Endothelial cell of umbilical vein (primary cell): ENCODE results near the gene PABPN1. TPM values are rescaled to one million over a fixed set of nuclear protein-coding genes. Genes with fewer than 3 reads are reported as not detected.
A peak's percentile ranks its signal among the peaks of the same experiment; 100 is the strongest.

Source experiments
- BruUV-seq: library from RNA; stranded (reverse); fragments of 400-500 nt; replicated peaks from 2 replicates; lab custom pipeline; 2021; lab: Mats Ljungman, UMichigan
- CTCF ChIA-PET: fragments of 300-600, 350-600 bp; sonication (Branson Sonifier 250); formaldehyde crosslinking; loops from one replicate; lab custom pipeline; 2021; ENCODE audit warnings: antibody characterized with exemption, inconsistent platforms; lab: Charles Lee
- POLR2A ChIA-PET: fragments of 300-600, 350-600 bp; sonication (Branson Sonifier 250); formaldehyde crosslinking; loops from one replicate; lab custom pipeline; 2021; ENCODE audit warnings: antibody characterized with exemption, inconsistent platforms; lab: Charles Lee
- DNase-seq: peaks from one replicate; pipeline ENCODE4 v3.0.0-alpha.2; 2011; ENCODE audit warnings: low read depth, low spot score
- FAIRE-seq: peaks from 2 replicates; lab custom pipeline; 2011; peaks lifted over from hg19 to GRCh38; lab: Jason Lieb, UNC
- H2AFZ ChIP-seq: 2 replicates; pipeline ENCODE4 v1.6.0; 2012; ENCODE audit warnings: low read depth, low read length, control low read depth, inconsistent platforms
- H3K27ac ChIP-seq: 2 replicates; pipeline ENCODE4 v1.5.1; 2011; ENCODE audit warnings: low read depth, mild to moderate bottlenecking, control low read depth, low read length, moderate library complexity; ENCODE audit not compliant: insufficient read depth
- H3K27me3 ChIP-seq, 2 experiments: 2 replicates each; pipeline versions ENCODE4 v1.6.0 to v1.6.1; 2011; ENCODE audit warnings: low read length in 2 of 2, mixed read lengths in 1 of 2; ENCODE audit not compliant: control insufficient read depth in 2 of 2, insufficient read depth in 2 of 2
- H3K36me3 ChIP-seq, 2 experiments: 2 replicates in 1 of 2; 3 replicates in 1 of 2; pipeline ENCODE4 v1.5.1; 2011; ENCODE audit warnings: low read length in 2 of 2, mild to moderate bottlenecking in 1 of 2, moderate library complexity in 1 of 2; ENCODE audit not compliant: control insufficient read depth in 2 of 2, insufficient read depth in 2 of 2; ENCODE audit errors: extremely low read depth in 1 of 2
- H3K4me1 ChIP-seq: 3 replicates; pipeline ENCODE4 v1.5.1; 2011; ENCODE audit warnings: mild to moderate bottlenecking, low read length; ENCODE audit not compliant: control insufficient read depth, insufficient read depth; ENCODE audit errors: extremely low read depth
- H3K4me2 ChIP-seq: 2 replicates; pipeline ENCODE4 v1.6.1; 2011; ENCODE audit warnings: low read length, control low read depth, mixed read lengths; ENCODE audit not compliant: insufficient read depth
- H3K4me3 ChIP-seq, 3 experiments: fragments of 200-600 bp in 1 of 3; sonication (generic), shearing (Covaris generic) in 1 of 3; replicated peaks in 1 of 3; 2 replicates each; pipeline ENCODE4 v1.5.1; 2011 to 2016; ENCODE audit warnings: control low read depth in 3 of 3, low read length in 3 of 3, mild to moderate bottlenecking in 2 of 3, inconsistent platforms in 1 of 3, low read depth in 1 of 3, moderate library complexity in 1 of 3; ENCODE audit not compliant: insufficient read depth in 1 of 3
- H3K79me2 ChIP-seq: 2 replicates; pipeline ENCODE4 v1.6.0; 2012; ENCODE audit warnings: low read length, inconsistent platforms; ENCODE audit not compliant: control insufficient read depth, insufficient read depth
- H3K9ac ChIP-seq: replicated peaks from 2 replicates; pipeline ENCODE3; 2011; ENCODE audit warnings: low read length, control low read depth; ENCODE audit not compliant: insufficient read depth; ENCODE audit errors: extremely low read depth
- H3K9me1 ChIP-seq: replicated peaks from 3 replicates; pipeline ENCODE4 v1.6.0; 2011; ENCODE audit warnings: mild to moderate bottlenecking, low read length; ENCODE audit not compliant: control insufficient read depth, insufficient read depth; ENCODE audit errors: extremely low read depth
- H3K9me3 ChIP-seq: replicated peaks from 2 replicates; pipeline ENCODE4 v1.5.1; 2012; ENCODE audit warnings: low read length, inconsistent platforms; ENCODE audit not compliant: control insufficient read depth, insufficient read depth
- H4K20me1 ChIP-seq: replicated peaks from 2 replicates; pipeline ENCODE3; 2011; ENCODE audit warnings: mild to moderate bottlenecking, low read length; ENCODE audit not compliant: control insufficient read depth, insufficient read depth; ENCODE audit errors: extremely low read depth
- EZH2 ChIP-seq: IDR thresholded peaks from 2 replicates; pipeline ENCODE4 v1.6.1; 2012; ENCODE audit warnings: borderline replicate concordance, low read depth, mild to moderate bottlenecking, moderate library complexity, low read length, inconsistent platforms; ENCODE audit not compliant: severe bottlenecking
- GATA2 ChIP-seq: IDR thresholded peaks from 2 replicates; pipeline ENCODE4 v1.7.0; 2011; ENCODE audit warnings: low read depth, mild to moderate bottlenecking, moderate library complexity, mixed read lengths, low read length; ENCODE audit not compliant: insufficient read length, insufficient read depth
- POLR2AphosphoS5 ChIP-seq: IDR thresholded peaks from 2 replicates; pipeline ENCODE4 v1.6.1; 2012; ENCODE audit warnings: low read depth, mild to moderate bottlenecking, control low read depth, low read length, moderate library complexity; ENCODE audit not compliant: insufficient read depth
- dilution Hi-C: fragments of 300-500 bp; cut with MboI; formaldehyde crosslinking; loops from one replicate; pipeline ENCODE4 v1.15.0; 2019; ENCODE audit warnings: low sequenced_read_pairs; ENCODE audit not compliant: extremely low pct_ligation_motif_present
- intact Hi-C: fragments of 100-400 bp; cut with micrococcal nuclease; formaldehyde crosslinking; loops from one replicate; pipeline ENCODE4 v1.10.0; 2022
- polyA plus RNA-seq, 4 experiments: library from polyadenylated mRNA; depleted of rRNA in 3 of 4; stranded (reverse) in 3 of 4; unstranded in 1 of 4; fragments of >200 nt; gene quantifications; 2 replicates each; pipeline versions ENCODE4 v1.2.1 to v1.2.3, GENCODE V29; 2011 to 2012; ENCODE audit warnings: missing spikeins in 1 of 4
- total RNA-seq: library from RNA; stranded (reverse); gene quantifications from 2 replicates; pipeline ENCODE4 v1.2.3, GENCODE V29; 2021
- TF ChIP-seq, protein P1 (sequence below), 2 donors: IDR thresholded peaks; 1 replicate in 1 of 2; 2 replicates in 1 of 2; pipeline ENCODE4 v1.5.1; 2011; ENCODE audit warnings: low read length in 2 of 2, mild to moderate bottlenecking in 2 of 2, moderate library complexity in 2 of 2, control low read depth in 1 of 2, inconsistent platforms in 1 of 2, low read depth in 1 of 2; ENCODE audit not compliant: insufficient read depth in 1 of 2; ENCODE audit errors: extremely low read depth in 1 of 2

PABPN1 gene
- total and polyA plus RNA-seq, 2 donors (not counting 3 experiments of a cell fraction or from before 2014, with no cell fraction given), result 231 TPM

- no peaks in the 10 kb centered on the region for H3K9me3 ChIP-seq
- no peaks in the 10 kb centered on the region for H3K9me1 ChIP-seq
- CTCF ChIA-PET, result no interaction called here
- no peak overlapping the region for H3K27ac ChIP-seq
- no peaks in the 10 kb centered on the region for H4K20me1 ChIP-seq
- no peaks in the 10 kb centered on the region for H3K4me1 ChIP-seq
- H3K4me3 ChIP-seq, result no peak overlapping the region
- FAIRE-seq, result no peak
- H3K36me3 ChIP-seq, result no peaks in the 10 kb centered on the region
- intact Hi-C loops (no loop called here), dilution Hi-C loops (no loop called here)
- POLR2A ChIA-PET, result no interaction called here
- TF ChIP-seq GATA2 (no peak), EZH2 (peak; percentile 37)
- H3K4me2 ChIP-seq, result no peak overlapping the region
- H2AFZ ChIP-seq, result no peak overlapping the region
- no TSS peak for BruUV-seq
- DNase-seq, result no peak
- H3K79me2 ChIP-seq, result no peaks in the 10 kb centered on the region
- H3K9ac ChIP-seq, result no peak overlapping the region
- H3K27me3 ChIP-seq, result peaks cover 42 to 47% of the 10 kb centered on the region in 2 experiments
These were observed 43.1 kb downstream of the PABPN1 start for GRCh38 chr14:23364164-23365035.

GRCh38 chr14:23365036-23365731 lies 43.9 kb downstream of the PABPN1 start, which contains the start of gene EFS:
Gene EFS (minus strand): TSS chr14:23365172. CDS start chr14:23365025, 147 bp downstream.
- dilution Hi-C loops (no loop called here), intact Hi-C loops (no loop called here)
- Histone ChIP-seq H2AFZ (no peak within 1 kb of the TSS), H4K20me1 (no peaks in the 10 kb centered on the region), H3K36me3 (no peaks in the 10 kb centered on the region), H3K4me3 (no peak within 1 kb of the TSS), H3K4me1 (no peaks in the 10 kb centered on the region), H3K4me2 (no peak within 1 kb of the TSS), H3K27ac (no peak within 1 kb of the TSS), H3K79me2 (no peaks in the 10 kb centered on the region), H3K9me3 (no peaks in the 10 kb centered on the region), H3K9me1 (no peaks in the 10 kb centered on the region), H3K9ac (no peak within 1 kb of the TSS), H3K27me3 (peaks cover 42 to 47% of the 10 kb centered on the region in 2 experiments)
- FAIRE-seq (no peak), DNase-seq (no peak)
- TF ChIP-seq, protein P1, sequence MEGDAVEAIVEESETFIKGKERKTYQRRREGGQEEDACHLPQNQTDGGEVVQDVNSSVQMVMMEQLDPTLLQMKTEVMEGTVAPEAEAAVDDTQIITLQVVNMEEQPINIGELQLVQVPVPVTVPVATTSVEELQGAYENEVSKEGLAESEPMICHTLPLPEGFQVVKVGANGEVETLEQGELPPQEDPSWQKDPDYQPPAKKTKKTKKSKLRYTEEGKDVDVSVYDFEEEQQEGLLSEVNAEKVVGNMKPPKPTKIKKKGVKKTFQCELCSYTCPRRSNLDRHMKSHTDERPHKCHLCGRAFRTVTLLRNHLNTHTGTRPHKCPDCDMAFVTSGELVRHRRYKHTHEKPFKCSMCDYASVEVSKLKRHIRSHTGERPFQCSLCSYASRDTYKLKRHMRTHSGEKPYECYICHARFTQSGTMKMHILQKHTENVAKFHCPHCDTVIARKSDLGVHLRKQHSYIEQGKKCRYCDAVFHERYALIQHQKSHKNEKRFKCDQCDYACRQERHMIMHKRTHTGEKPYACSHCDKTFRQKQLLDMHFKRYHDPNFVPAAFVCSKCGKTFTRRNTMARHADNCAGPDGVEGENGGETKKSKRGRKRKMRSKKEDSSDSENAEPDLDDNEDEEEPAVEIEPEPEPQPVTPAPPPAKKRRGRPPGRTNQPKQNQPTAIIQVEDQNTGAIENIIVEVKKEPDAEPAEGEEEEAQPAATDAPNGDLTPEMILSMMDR (IDR thresholded peaks at IDR 0.05; ENCODE audit: extremely low read depth in 1 of 2, insufficient read depth in 1 of 2, low read depth in 1 of 2, low read length in 2 of 2), result no peak
- TF ChIP-seq EZH2 (peak; percentile 90), POLR2AphosphoS5 (no peak)
- POLR2A ChIA-PET, result no interaction called here
- CTCF ChIA-PET, result no interaction called here
- no TSS peak for BruUV-seq
